H54 (cell line): ENCODE measurements around the gene LPCAT1.
"Not testable (repeated sequence)": the region's sequence is repeated elsewhere in the genome, so short reads cannot be mapped to it uniquely, and the experiment has no call there.

Experiments
- DNase-seq: peaks from one replicate; pipeline ENCODE4 v3.0.0; 2011; ENCODE audit warnings: low spot score, mixed read lengths; ENCODE audit not compliant: insufficient read length
- FAIRE-seq: peaks from 3 replicates; lab custom pipeline; 2011; peaks lifted over from hg19 to GRCh38; lab: Jason Lieb, UNC
- POLR2A ChIP-seq: IDR thresholded peaks from 2 replicates; pipeline ENCODE4 v1.6.1; 2011; ENCODE audit warnings: low read depth, mild to moderate bottlenecking, low read length

LPCAT1 gene

GRCh38 chr5:1540831-1541701 lies 17.3 kb upstream of the LPCAT1 start:
- TF ChIP-seq POLR2A = no peak
- FAIRE-seq (no peak), DNase-seq (no peak)

- no peak for TF ChIP-seq POLR2A
- no peak for FAIRE-seq
- no peak for DNase-seq
These were observed 16.4 kb upstream of the LPCAT1 start for GRCh38 chr5:1540166-1540565.

- FAIRE-seq, DNase-seq: not testable (repeated sequence)
These were observed 15.8 kb upstream of the LPCAT1 start for GRCh38 chr5:1539393-1540161.

GRCh38 chr5:1538741-1539392 lies 15.1 kb upstream of the LPCAT1 start:
- TF ChIP-seq POLR2A = no peak
- FAIRE-seq (no peak), DNase-seq (no peak)

GRCh38 chr5:1538276-1538675 lies 14.5 kb upstream of the LPCAT1 start:
- DNase-seq (no peak), FAIRE-seq (no peak)
- no peak for TF ChIP-seq POLR2A

GRCh38 chr5:1537603-1538154 lies 13.9 kb upstream of the LPCAT1 start:
- no peak for FAIRE-seq
- TF ChIP-seq POLR2A = no peak
- DNase-seq = no peak

GRCh38 chr5:1536871-1537602 lies 13.3 kb upstream of the LPCAT1 start:
- no peak for DNase-seq
- no peak for FAIRE-seq
- no peak for TF ChIP-seq POLR2A

GRCh38 chr5:1536322-1536845 lies 12.6 kb upstream of the LPCAT1 start:
- no peak for FAIRE-seq
- no peak for TF ChIP-seq POLR2A
- no peak for DNase-seq

GRCh38 chr5:1535646-1536045 lies 11.9 kb upstream of the LPCAT1 start:
- no peak for TF ChIP-seq POLR2A
- DNase-seq = no peak
- no peak for FAIRE-seq

- FAIRE-seq = no peak
- no peak for DNase-seq
- no peak for TF ChIP-seq POLR2A
These were observed 8.6 kb upstream of the LPCAT1 start for GRCh38 chr5:1532384-1532783.

- no peak for TF ChIP-seq POLR2A
- DNase-seq = no peak
- no peak for FAIRE-seq
These were observed 5.7 kb upstream of the LPCAT1 start for GRCh38 chr5:1529498-1529897.

- no peak for TF ChIP-seq POLR2A
- no peak for DNase-seq
- FAIRE-seq = no peak
These were observed 3.9 kb upstream of the LPCAT1 start for GRCh38 chr5:1527533-1528205.
